ENCODE results near the gene PRR29.

Gene PRR29

DNA sequence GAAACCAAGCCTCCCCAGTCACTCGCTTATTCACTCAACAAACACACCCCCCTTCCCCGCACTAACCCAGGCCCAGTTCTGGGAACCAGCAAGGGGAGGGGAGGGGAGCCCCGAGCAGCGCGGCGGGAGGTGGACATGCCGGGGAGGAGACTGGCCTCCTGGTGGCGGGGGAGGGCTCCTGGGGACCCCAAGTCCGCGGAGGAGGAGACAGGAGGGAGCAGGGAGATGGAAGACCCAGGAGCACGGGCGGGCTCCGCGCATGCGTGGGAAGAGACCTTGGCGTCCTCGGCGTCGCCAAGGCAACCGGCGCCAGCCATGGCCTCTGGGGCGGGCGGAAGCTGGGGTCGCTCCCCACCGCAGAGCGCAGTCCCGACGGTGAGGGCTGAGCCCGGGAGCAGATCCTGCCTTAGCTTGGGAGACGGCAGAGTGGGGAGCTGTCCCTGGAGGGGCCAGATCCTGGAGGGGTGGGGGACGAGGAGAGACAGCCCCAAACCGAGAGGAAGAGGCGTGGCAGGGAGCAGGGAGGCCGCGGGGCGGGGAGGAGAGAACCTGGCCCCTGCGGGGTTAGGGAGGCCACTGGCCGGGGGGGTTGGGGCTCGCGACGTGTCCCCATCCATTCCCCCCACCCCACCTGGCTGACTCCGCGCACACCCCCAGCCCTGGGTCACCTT, at the start of gene PRR29:
Gene PRR29 (plus strand): TSS at position 302 of the 671 bp plus-strand sequence. CDS start 14 bp downstream, at position 316.
- Mint-ChIP-seq H3K4me1 (ENCODE audit: low read depth) (peaks cover 30% of the 10 kb centered on the region), H3K27ac (no peak within 1 kb of the TSS), H3K4me3 (peak within 1 kb of the TSS; percentile 84), H3K9me3 (no peaks in the 10 kb centered on the region), H3K27me3 (peaks cover 3% of the 10 kb centered on the region), H3K36me3 (ENCODE audit: low read depth) (no peaks in the 10 kb centered on the region)

DNA sequence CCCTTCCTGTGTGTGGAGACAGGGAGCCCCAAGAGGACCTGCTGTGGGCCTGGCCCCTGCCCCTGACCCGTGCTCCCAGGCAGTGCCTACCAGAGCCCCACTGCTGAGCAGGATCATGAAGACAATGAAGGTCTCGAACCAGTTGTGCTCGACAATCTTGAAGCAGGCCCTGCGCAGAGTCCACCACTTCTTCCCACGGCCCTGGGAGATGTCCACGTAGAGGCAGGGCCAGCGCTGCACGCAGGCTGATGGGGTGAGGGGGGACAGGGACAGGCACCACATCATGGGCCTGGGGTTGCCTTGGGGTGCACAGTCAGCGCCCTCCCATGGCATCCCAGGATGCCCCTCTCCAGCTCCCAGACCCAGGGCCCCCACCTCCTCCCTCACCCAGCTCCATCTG, 49.6 kb upstream of the PRR29 start:
- Mint-ChIP-seq H3K4me3 (no peak overlapping the region), H3K27me3 (no peaks in the 10 kb centered on the region), H3K36me3 (ENCODE audit: low read depth) (no peaks in the 10 kb centered on the region), H3K9me3 (no peaks in the 10 kb centered on the region), H3K4me1 (ENCODE audit: low read depth) (peaks cover 25% of the 10 kb centered on the region), H3K27ac (no peak overlapping the region)

- Mint-ChIP-seq H3K27ac (no peak overlapping the region), H3K36me3 (ENCODE audit: low read depth) (no peaks in the 10 kb centered on the region), H3K4me1 (ENCODE audit: low read depth) (peaks cover 36% of the 10 kb centered on the region), H3K9me3 (no peaks in the 10 kb centered on the region), H3K27me3 (no peaks in the 10 kb centered on the region), H3K4me3 (no peak overlapping the region)
Observed at GRCh38 chr17:63949576-63950250, 48.4 kb upstream of the PRR29 start.

DNA sequence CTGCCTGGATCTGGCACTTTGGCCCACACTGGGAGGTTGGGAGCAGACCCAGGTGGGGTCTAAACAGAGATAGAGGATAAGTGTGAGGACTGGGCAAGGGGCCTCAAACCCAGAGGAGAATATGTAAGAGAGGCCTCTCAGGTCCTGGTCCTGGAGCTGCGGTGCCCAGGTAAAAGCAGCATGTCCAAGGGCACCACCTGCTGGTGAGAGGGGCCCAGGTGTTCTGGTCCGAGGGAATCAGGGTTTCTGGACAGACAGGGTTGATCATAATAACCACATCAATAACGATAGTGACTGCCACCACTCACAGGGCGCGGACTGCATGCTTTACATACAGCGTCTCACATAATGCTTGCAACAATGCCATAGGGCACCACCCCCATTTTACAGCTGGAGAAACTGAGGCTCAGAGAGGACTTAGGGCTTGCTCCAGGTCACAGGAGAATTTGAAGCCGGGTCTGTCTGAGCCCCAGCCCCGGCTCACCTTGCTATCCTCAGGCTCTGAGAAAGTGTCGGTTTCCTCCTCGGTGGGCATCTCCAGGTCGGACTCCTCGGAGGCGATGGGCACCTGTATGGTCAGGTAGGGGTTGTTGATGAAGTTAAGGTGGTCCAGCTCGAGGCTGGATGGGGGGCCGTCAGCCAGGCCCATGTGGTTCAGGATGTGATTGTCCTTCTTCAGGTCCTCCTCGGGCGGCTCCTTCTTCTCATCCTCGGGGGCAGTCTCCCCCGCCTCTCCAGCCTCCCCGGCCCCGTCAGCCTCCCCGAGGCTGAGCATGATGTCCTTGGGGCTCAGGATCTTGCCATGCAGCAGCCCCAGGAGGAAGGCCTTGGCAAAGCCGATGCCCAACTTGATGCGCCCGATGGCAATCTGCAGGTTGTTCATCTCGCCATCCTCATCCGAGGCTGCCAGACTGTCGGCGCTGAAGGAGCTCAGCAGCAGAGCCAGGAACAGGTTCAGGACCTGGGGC, 46.9 kb upstream of the PRR29 start:
- no peak overlapping the region for H3K4me3 Mint-ChIP-seq
- no peak overlapping the region for H3K27ac Mint-ChIP-seq
- peaks cover 29% of the 10 kb centered on the region for H3K4me1 Mint-ChIP-seq (ENCODE audit: low read depth)
- H3K27me3 Mint-ChIP-seq: no peaks in the 10 kb centered on the region
- H3K9me3 Mint-ChIP-seq: no peaks in the 10 kb centered on the region
- H3K36me3 Mint-ChIP-seq (ENCODE audit: low read depth): no peaks in the 10 kb centered on the region

GRCh38 chr17:63954402-63955063, 43.6 kb upstream of the PRR29 start:
- H3K4me3 Mint-ChIP-seq: no peak overlapping the region
- no peaks in the 10 kb centered on the region for H3K9me3 Mint-ChIP-seq
- peaks cover 23% of the 10 kb centered on the region for H3K4me1 Mint-ChIP-seq (ENCODE audit: low read depth)
- H3K27ac Mint-ChIP-seq: peak overlapping the region; percentile 50
- no peaks in the 10 kb centered on the region for H3K36me3 Mint-ChIP-seq (ENCODE audit: low read depth)
- H3K27me3 Mint-ChIP-seq: no peaks in the 10 kb centered on the region

GRCh38 chr17:63955232-63955631, 42.9 kb upstream of the PRR29 start:
- H3K4me1 Mint-ChIP-seq (ENCODE audit: low read depth): peaks cover 23% of the 10 kb centered on the region
- no peaks in the 10 kb centered on the region for H3K9me3 Mint-ChIP-seq
- H3K36me3 Mint-ChIP-seq (ENCODE audit: low read depth): no peaks in the 10 kb centered on the region
- no peak overlapping the region for H3K27ac Mint-ChIP-seq
- H3K27me3 Mint-ChIP-seq: no peaks in the 10 kb centered on the region
- no peak overlapping the region for H3K4me3 Mint-ChIP-seq

DNA sequence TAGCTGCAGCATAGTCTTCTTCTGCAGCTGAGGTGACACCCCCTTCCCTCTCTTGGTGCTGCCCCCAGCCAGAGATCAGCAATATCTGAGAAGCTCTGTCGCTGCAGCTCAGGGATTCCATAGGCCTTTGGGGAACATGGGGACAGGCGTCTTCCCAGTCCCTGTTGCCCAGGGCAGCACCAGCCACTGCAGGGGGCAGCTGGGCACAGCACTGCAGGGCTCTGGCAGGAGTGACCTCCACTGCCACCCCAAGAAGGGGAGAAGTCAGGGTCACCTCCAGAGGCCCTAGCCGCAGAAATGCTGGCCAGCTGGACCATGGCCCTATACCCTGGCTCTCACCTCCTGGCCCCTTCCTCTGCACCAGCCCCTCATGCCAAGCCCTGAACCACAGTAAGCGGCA, 42.4 kb upstream of the PRR29 start:
- Mint-ChIP-seq H3K27ac (no peak overlapping the region), H3K4me3 (no peak overlapping the region), H3K36me3 (ENCODE audit: low read depth) (no peaks in the 10 kb centered on the region), H3K27me3 (no peaks in the 10 kb centered on the region), H3K9me3 (no peaks in the 10 kb centered on the region), H3K4me1 (ENCODE audit: low read depth) (peaks cover 23% of the 10 kb centered on the region)

- Mint-ChIP-seq H3K9me3 (no peaks in the 10 kb centered on the region), H3K27me3 (no peaks in the 10 kb centered on the region), H3K36me3 (ENCODE audit: low read depth) (no peaks in the 10 kb centered on the region), H3K27ac (no peak overlapping the region), H3K4me3 (no peak overlapping the region), H3K4me1 (ENCODE audit: low read depth) (peaks cover 24% of the 10 kb centered on the region)
Observed at GRCh38 chr17:63956296-63956920, 41.7 kb upstream of the PRR29 start.

DNA sequence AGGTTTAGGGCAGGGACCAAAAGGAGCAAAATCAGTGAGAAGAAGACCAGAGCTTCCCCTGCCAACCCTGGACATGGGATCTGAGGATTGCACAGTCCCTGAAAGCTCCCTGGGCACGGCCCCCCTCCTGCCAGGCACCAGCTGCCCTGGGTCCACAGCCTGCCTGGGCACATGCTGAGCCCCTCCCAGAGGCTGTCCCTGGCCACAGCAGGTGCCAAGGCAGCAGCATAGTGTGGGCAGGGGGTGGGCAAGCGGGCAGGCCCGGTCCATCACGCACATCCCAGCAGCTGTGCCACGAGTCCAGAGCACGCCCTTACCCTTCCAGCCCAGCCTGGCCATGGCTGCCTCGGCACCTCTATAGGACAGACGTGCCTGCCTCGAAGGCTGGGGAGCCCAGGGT, 38.1 kb upstream of the PRR29 start:
- Mint-ChIP-seq H3K27me3 (no peaks in the 10 kb centered on the region), H3K4me3 (no peak overlapping the region), H3K27ac (no peak overlapping the region)

GRCh38 chr17:63960430-63960829, 37.7 kb upstream of the PRR29 start:
- H3K4me1 Mint-ChIP-seq (ENCODE audit: low read depth): peaks cover 3% of the 10 kb centered on the region
- no peaks in the 10 kb centered on the region for H3K9me3 Mint-ChIP-seq
- no peak overlapping the region for H3K27ac Mint-ChIP-seq
- no peaks in the 10 kb centered on the region for H3K36me3 Mint-ChIP-seq (ENCODE audit: low read depth)
- no peaks in the 10 kb centered on the region for H3K27me3 Mint-ChIP-seq
- no peak overlapping the region for H3K4me3 Mint-ChIP-seq

More for the DNA sequence above, 38.1 kb upstream of the PRR29 start:
- Mint-ChIP-seq H3K4me1 (ENCODE audit: low read depth) (peaks cover 6% of the 10 kb centered on the region), H3K36me3 (ENCODE audit: low read depth) (no peaks in the 10 kb centered on the region), H3K9me3 (no peaks in the 10 kb centered on the region)

DNA sequence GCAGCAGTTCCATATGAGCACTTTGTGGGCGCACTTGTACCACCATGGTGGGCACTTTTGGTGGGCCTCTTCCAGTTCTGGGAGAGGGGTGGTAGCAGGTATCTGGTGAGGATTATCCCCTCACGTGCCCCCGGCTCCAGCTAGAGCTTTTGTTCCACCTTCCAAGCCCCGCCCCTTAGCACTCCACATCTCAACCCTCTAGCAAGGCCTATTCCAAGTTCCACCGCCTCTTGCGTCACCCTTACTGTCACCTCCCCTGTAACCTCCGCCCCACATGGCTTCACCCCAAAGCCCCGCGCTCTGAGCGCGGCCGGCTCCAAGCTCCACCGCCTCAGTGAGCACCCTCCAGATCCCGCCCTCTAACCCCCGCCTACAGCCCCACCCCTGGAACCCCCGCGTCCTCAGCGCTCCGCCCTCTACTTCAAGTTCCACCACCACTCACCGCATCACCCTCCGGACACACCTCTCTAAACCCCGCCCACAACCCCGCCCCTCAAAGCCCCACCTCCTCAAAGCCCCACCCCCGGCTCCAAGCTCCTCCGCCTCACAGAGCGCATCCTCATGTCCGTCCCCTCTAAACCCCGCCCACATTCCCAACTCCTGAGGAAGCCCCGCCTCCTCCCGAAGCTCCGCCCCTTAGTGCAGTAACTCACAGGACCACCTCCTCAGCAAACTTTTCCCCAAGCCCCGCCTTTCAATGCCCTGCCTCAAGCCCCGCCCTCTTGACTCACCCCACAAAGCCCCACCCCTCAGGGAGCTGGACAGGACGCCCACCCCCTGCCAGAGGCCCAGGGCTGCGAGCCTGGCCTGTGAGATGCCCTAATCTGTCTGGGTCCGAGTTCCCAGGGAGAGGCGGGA, 36.6 kb upstream of the PRR29 start:
- Mint-ChIP-seq H3K27ac (no peak overlapping the region), H3K9me3 (no peaks in the 10 kb centered on the region), H3K36me3 (ENCODE audit: low read depth) (no peaks in the 10 kb centered on the region), H3K4me1 (ENCODE audit: low read depth) (peaks cover 7% of the 10 kb centered on the region), H3K4me3 (peak overlapping the region; percentile 17), H3K27me3 (no peaks in the 10 kb centered on the region)

GRCh38 chr17:63962298-63962744, 35.8 kb upstream of the PRR29 start:
- peaks cover 15% of the 10 kb centered on the region for H3K4me1 Mint-ChIP-seq (ENCODE audit: low read depth)
- H3K27ac Mint-ChIP-seq: no peak overlapping the region
- H3K9me3 Mint-ChIP-seq: no peaks in the 10 kb centered on the region
- H3K36me3 Mint-ChIP-seq (ENCODE audit: low read depth): no peaks in the 10 kb centered on the region
- no peak overlapping the region for H3K4me3 Mint-ChIP-seq
- H3K27me3 Mint-ChIP-seq: no peaks in the 10 kb centered on the region

- Mint-ChIP-seq H3K27ac (no peak overlapping the region), H3K27me3 (no peaks in the 10 kb centered on the region), H3K4me3 (no peak overlapping the region)
Observed at GRCh38 chr17:63963123-63963522, 35.0 kb upstream of the PRR29 start.

More at GRCh38 chr17:63963123-63963522, 35.0 kb upstream of the PRR29 start:
- Mint-ChIP-seq H3K9me3 (no peaks in the 10 kb centered on the region), H3K4me1 (ENCODE audit: low read depth) (peaks cover 23% of the 10 kb centered on the region), H3K36me3 (ENCODE audit: low read depth) (no peaks in the 10 kb centered on the region)
